ENCODE measurements around the gene CDC23. TPM values are rescaled to one million over a fixed set of nuclear protein-coding genes. Genes with fewer than 3 reads are reported as not detected.

Gene CDC23
- total RNA-seq, 1 experiment from 2014 or later = 26.1 TPM

DNA sequence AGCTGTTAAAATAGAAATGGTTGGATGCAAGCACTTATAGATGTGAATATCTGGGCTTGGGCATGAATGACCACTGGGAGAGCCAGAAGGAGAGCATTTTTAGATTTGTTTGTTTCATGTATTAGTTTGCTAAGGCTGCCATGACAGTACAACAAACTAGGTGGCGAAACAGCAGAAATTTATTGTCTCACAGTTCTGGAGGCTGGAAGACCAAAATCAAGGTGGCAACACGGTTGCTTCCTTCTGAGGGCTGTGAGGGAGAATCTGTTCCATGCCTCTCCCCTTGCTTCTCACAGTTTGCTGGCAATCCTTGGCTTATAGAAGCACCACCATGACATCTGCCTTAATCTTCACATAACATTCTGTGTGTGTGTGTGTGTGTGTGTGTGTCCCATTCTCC lies 20.2 kb upstream of the CDC23 start:
- no TSS peak for BruUV-seq (replicated peaks)
- ChIA-PET POLR2A (ENCODE audit: unreplicated experiment) (no interaction called here), CTCF (no interaction called here)

DNA sequence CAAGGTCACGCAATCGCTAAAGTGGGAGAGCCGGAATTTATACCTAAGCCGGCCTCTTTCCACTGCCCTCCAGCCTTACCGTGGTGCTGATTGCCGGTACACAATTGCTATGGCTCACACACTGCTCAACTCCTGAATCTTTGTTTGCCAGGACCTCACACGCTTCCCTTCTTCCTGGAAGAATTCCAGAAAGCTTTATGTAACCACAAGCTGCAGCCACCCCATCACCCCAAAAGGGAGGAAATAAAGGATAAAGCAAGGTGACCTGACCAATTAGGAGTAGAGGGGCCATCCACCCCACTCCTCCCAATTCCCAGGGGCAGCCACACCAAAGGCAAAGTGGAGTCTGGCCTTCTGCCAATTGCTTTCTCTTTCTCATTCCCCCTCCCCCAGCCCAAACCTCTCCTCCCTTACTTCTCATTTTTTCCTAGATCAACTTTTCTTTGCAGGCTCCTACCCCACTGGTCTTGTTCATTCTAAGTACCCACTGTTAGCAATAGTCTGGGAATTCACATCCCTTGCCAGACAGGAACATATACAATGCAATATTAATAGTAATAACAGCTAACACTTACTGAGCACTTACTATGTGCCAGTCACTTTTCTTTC lies 18.0 kb upstream of the CDC23 start:
- no peaks in the 10 kb centered on the region for H3K9me2 ChIP-seq (replicated peaks; ENCODE audit: low read length)
- H3K79me2 ChIP-seq (ENCODE audit: low read length) = no peaks in the 10 kb centered on the region
- no peak for ATAC-seq
- TF ChIP-seq EZH2 (IDR thresholded peaks at IDR 0.05; ENCODE audit: low read length, unreplicated experiment) (no peak), EZH2phosphoT487 (IDR thresholded peaks at IDR 0.05; ENCODE audit: borderline replicate concordance, low read length) (no peak)
- TF ChIP-seq, protein P1, sequence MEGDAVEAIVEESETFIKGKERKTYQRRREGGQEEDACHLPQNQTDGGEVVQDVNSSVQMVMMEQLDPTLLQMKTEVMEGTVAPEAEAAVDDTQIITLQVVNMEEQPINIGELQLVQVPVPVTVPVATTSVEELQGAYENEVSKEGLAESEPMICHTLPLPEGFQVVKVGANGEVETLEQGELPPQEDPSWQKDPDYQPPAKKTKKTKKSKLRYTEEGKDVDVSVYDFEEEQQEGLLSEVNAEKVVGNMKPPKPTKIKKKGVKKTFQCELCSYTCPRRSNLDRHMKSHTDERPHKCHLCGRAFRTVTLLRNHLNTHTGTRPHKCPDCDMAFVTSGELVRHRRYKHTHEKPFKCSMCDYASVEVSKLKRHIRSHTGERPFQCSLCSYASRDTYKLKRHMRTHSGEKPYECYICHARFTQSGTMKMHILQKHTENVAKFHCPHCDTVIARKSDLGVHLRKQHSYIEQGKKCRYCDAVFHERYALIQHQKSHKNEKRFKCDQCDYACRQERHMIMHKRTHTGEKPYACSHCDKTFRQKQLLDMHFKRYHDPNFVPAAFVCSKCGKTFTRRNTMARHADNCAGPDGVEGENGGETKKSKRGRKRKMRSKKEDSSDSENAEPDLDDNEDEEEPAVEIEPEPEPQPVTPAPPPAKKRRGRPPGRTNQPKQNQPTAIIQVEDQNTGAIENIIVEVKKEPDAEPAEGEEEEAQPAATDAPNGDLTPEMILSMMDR (conservative IDR thresholded peaks at IDR 0.05; ENCODE audit: low read depth, low read length) = no peak
- no peaks in the 10 kb centered on the region for H3K4me1 ChIP-seq (ENCODE audit: insufficient read depth, low read length)
- no peaks in the 10 kb centered on the region for H3F3A ChIP-seq (ENCODE audit: low read length, unreplicated experiment)
- H3K9me3 ChIP-seq (ENCODE audit: low read length) = 0 out of 2 replicates have a peak, but pooled peaks cover 5% of the 10 kb centered on the region
- ChIA-PET POLR2A (ENCODE audit: unreplicated experiment) (no interaction called here), CTCF (interaction anchor here (0.6 kb wide), 1 partner anchor 8 kb away, joined by 3 read pairs; no protein-coding TSS in a partner anchor)
- no peaks in the 10 kb centered on the region for H3K27me3 ChIP-seq (ENCODE audit: low read length)
- no peak overlapping the region for H3K4me2 ChIP-seq (ENCODE audit: low read length)
- H3K9ac ChIP-seq (ENCODE audit: low read length) = no peak overlapping the region
- no peak overlapping the region for H2AFZ ChIP-seq (ENCODE audit: low read length)
- BruUV-seq (replicated peaks) = no TSS peak
- H4K20me1 ChIP-seq (ENCODE audit: low read length) = no peaks in the 10 kb centered on the region
- no peaks in the 10 kb centered on the region for H3K36me3 ChIP-seq (ENCODE audit: low read depth, low read length)
- DNase-seq = peak; percentile 10
- intact Hi-C loops (cut with micrococcal nuclease) = no loop called here
- H3K27ac ChIP-seq (ENCODE audit: low read length) = no peak overlapping the region
- no peak overlapping the region for H3K4me3 ChIP-seq (ENCODE audit: low read length)

More for the DNA sequence above, 20.2 kb upstream of the CDC23 start:
- no peaks in the 10 kb centered on the region for H3K79me2 ChIP-seq (ENCODE audit: low read length)
- intact Hi-C loops (cut with micrococcal nuclease) = no loop called here
- ATAC-seq (no peak), DNase-seq (no peak)
- no peak overlapping the region for H3K4me3 ChIP-seq (ENCODE audit: low read length)
- no peaks in the 10 kb centered on the region for H4K20me1 ChIP-seq (ENCODE audit: low read length)
- H3K9me3 ChIP-seq (ENCODE audit: low read length) = no peaks in the 10 kb centered on the region
- no peaks in the 10 kb centered on the region for H3K36me3 ChIP-seq (ENCODE audit: low read depth, low read length)
- no peak overlapping the region for H3K27ac ChIP-seq (ENCODE audit: low read length)
- no peak overlapping the region for H2AFZ ChIP-seq (ENCODE audit: low read length)
- H3K9ac ChIP-seq (ENCODE audit: low read length) = no peak overlapping the region
- no peak overlapping the region for H3K4me2 ChIP-seq (ENCODE audit: low read length)
- H3K27me3 ChIP-seq (ENCODE audit: low read length) = no peaks in the 10 kb centered on the region
- H3F3A ChIP-seq (ENCODE audit: low read length, unreplicated experiment) = no peaks in the 10 kb centered on the region
- no peaks in the 10 kb centered on the region for H3K9me2 ChIP-seq (replicated peaks; ENCODE audit: low read length)
- TF ChIP-seq, protein P1 (conservative IDR thresholded peaks at IDR 0.05; ENCODE audit: low read depth, low read length) = no peak
- TF ChIP-seq EZH2phosphoT487 (IDR thresholded peaks at IDR 0.05; ENCODE audit: borderline replicate concordance, low read length) = no peak
- TF ChIP-seq EZH2 (IDR thresholded peaks at IDR 0.05; ENCODE audit: low read length, unreplicated experiment) = no peak
- H3K4me1 ChIP-seq (ENCODE audit: insufficient read depth, low read length) = no peaks in the 10 kb centered on the region

DNA sequence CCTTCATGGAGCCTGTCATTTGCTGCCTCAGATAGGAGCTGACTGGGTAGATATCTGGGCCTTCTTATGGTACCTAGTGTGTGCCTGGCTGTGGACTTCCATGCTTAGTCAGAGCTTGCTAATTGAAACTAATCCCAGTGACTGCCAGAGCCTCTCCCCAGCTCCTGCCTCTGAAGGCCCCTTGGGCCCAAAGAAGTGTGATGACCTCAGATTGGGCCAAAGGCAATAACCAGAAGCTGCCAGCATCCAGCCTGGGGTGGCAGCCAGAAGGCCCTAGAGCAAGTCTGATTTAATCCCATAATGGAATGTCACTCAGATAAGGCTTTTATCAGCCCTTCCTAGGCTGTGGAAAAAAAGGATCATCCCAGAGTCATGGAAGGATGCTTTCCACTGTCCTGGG lies 17.1 kb upstream of the CDC23 start:
- DNase-seq (no peak), ATAC-seq (no peak)
- H3K4me2 ChIP-seq (ENCODE audit: low read length) = no peak overlapping the region
- H4K20me1 ChIP-seq (ENCODE audit: low read length) = no peaks in the 10 kb centered on the region
- H3K27me3 ChIP-seq (ENCODE audit: low read length) = no peaks in the 10 kb centered on the region
- no peak overlapping the region for H3K27ac ChIP-seq (ENCODE audit: low read length)
- no peaks in the 10 kb centered on the region for H3K4me1 ChIP-seq (ENCODE audit: insufficient read depth, low read length)
- H2AFZ ChIP-seq (ENCODE audit: low read length) = no peak overlapping the region
- no peaks in the 10 kb centered on the region for H3F3A ChIP-seq (ENCODE audit: low read length, unreplicated experiment)
- no peaks in the 10 kb centered on the region for H3K36me3 ChIP-seq (ENCODE audit: low read depth, low read length)
- intact Hi-C loops (cut with micrococcal nuclease) = no loop called here
- ChIA-PET CTCF (no interaction called here), POLR2A (ENCODE audit: unreplicated experiment) (no interaction called here)
- no peak for TF ChIP-seq EZH2 (IDR thresholded peaks at IDR 0.05; ENCODE audit: low read length, unreplicated experiment)
- TF ChIP-seq, protein P1 (conservative IDR thresholded peaks at IDR 0.05; ENCODE audit: low read depth, low read length) = no peak
- TF ChIP-seq EZH2phosphoT487 (IDR thresholded peaks at IDR 0.05; ENCODE audit: borderline replicate concordance, low read length) = no peak
- no TSS peak for BruUV-seq (replicated peaks)
- no peaks in the 10 kb centered on the region for H3K9me2 ChIP-seq (replicated peaks; ENCODE audit: low read length)
- H3K4me3 ChIP-seq (ENCODE audit: low read length) = no peak overlapping the region
- H3K79me2 ChIP-seq (ENCODE audit: low read length) = no peaks in the 10 kb centered on the region
- H3K9ac ChIP-seq (ENCODE audit: low read length) = no peak overlapping the region
- 0 out of 2 replicates have a peak, but pooled peaks cover 5% of the 10 kb centered on the region for H3K9me3 ChIP-seq (ENCODE audit: low read length)
